NCI-H1048 (cell line): ENCODE results near the gene CELA2B.
"Not testable (repeated sequence)": the region's sequence is repeated elsewhere in the genome, so short reads cannot be mapped to it uniquely, and the experiment has no call there.

Experiments
- DNase-seq: peaks from one replicate; lab custom pipeline; 2025; lab: John Stamatoyannopoulos, UW

CELA2B gene

DNA sequence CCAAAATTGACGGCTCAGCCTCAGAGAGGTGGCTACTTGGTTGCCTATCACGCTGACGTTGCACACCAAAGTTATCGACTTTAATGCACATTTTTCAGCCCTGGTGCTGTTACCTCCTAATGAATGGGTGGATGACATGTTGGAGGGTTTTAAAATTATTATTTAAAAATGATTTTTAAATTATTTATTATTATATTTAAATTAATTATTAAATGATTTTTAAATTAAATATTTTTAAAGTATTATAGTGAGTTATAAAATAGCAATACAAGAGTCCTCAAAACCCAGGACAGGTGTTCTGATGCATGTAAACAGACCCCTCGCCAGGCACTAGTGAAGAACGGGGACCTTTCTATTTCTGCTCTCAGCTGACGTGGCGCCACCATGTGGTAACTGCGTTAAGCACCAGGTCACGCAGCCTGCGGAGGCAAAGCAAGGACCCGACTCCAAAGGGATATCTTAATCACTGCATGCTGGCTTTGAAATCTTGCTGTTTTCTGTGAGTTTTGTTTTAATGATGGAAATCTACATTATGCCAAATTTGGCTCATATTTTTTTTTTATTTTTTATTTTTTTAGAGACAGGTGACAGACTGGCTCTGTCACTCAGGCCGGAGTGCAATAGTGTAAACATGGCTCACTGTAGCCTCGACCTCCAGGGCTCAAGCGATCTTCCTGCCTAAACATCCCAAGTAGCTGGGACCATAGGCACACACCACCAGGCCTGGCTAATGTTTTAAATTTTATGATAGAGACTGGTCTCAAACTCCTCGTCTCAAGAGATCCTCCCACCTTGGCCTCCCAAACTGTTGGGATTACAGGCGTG, 25.5 kb downstream of the CELA2B start:
- DNase-seq: no peak

DNA sequence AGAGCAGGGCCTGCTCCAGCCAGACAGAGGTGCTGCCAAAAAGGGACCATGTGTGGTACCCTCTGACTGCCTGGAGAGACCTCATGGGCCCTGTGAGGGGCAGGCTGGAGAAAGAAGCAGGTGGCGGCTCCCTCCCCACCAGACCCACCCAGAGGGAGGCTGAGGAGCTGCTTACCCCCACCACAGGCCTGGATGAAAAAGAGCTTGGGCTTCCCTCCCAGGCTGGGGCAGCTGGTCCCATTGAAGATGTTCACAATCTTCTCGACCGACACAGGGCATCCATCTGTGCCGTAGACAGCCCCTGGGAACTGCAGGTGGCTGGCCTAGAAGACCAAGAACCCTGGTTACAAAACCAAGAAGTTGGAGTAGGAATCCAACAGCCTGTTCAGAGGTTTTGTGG, 28.5 kb downstream of the CELA2B start:
- no peak for DNase-seq

DNA sequence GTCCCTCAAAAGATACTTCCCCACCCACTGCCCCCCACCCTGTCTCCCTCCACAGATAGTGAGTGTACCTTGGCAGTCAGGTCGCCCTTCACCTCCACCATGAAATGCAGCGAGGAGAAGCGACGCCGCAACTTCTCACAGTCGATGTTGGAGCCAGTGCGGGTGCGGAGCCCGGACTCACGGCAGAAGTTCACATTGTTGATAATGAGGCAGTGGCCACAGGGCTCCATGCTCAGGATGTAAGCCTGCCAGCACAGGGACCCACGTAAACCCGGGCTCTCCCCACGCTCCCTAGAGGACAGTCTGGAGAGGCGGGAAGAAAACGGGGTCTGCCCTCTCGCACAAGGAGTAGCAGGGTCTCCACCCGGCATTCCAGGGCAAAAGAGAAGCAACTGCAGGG, 30.9 kb downstream of the CELA2B start:
- DNase-seq: no peak

DNA sequence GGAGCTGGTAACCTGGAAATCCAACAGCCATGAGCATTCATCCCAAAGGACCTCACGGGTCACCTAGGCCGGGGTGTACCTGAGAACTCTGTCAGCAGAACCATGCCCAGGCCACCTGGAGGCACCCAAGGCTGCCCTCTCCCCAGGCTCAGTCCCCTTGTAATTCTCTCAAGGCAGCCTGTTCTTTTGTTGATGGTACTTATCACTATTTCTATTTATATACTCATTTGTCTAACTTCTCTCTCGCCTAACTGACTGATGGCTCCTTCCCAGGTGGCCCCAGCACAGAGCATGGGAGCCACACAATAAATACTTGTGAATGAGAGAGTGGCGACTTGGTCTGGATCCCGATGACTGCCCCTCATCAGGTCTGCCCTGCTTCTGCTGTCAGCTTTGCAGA, 31.4 kb downstream of the CELA2B start:
- no peak for DNase-seq

DNA sequence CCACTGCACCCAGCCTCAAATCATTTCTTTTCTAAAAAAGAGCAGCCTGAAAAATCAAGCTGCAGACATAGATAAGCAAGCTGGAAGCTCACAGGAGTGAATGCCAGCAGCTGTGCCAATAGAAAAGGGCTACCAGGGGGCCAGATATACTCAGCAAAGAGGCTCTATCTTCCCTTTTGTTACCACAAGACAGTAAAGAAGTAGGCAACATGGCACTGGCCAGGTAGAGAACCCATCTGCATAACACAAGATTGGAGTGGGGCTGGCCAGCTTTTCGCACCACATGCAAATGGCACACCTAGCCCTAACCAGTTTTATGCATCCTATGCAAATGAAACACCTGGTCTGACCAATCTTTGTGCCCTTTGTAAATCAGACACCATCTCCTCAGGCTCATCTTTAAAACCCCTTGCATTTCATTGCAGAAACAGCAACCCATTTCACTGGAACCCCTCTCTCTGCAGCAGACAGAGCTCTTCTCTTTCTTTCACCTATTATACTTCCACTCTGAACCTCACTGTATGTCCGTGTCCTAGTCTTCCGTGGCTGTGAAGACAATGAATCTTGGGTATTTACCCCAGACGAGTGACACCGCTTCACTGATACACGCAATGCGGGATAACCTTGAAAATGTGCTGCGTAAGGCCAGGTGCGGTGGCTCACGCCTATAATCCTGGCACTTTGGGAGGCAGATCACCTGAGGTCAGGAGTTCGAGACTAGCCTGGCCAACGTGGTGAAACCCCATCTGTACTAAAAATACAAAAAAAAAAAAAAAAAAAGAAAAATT, 33.0 kb downstream of the CELA2B start:
- DNase-seq: no peak

DNA sequence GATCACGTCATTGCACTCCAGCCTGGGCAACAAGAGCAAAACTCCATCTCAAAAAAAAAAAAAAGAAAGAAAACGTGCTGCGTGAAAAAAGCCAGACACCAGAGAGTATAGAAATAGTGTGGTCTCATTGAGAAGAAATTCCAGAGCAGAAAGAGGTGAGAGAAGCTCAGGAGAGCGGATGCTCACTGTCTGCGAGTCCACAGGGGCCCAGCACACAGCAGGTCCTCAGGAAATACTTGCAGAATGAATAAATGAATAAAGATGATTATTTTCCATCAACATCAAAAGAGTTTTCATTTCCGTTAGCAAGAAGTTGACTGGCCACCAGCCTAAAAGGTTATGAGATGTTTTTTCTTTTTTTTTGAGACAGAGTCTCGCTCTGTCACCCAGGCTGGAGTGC, 33.7 kb downstream of the CELA2B start:
- DNase-seq: no peak

DNA sequence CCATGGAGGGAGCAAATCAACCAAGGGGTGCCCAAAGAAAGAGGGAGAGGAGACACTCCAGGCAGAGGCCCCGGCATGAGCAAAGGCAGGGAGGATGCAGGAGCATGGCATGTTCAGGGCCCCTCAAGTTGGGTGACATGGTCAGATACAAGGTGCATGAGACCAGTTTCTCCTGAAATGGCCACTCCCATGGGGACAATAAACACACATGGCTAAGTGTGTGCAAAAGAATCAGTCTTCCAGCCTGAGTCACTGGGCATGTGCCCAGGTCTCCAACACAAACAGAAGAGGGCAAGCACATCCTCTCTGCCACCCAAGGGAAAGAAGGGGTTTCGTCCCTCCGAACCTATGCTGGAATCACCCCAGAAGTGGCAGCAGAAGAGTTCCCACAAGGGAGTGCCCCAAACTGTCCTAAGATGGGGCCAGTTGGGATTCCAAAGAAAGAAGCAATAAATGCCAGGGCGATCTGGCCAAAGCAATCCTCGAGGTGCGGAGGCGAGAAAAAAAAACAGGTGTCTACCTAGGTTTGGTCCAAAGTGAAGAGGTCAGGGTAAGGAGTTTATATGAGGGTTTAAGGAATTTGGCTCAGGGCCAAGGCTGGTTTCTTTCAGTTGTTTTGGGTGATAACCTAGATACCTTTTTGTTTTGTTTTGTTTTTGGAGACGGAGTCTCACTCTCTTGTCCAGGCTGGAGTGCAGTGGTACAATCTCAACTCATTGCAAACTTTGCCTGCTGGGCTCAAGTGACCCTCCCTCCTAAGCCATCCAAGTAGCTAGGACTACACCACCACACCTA, 34.9 kb downstream of the CELA2B start:
- DNase-seq: no peak

DNA sequence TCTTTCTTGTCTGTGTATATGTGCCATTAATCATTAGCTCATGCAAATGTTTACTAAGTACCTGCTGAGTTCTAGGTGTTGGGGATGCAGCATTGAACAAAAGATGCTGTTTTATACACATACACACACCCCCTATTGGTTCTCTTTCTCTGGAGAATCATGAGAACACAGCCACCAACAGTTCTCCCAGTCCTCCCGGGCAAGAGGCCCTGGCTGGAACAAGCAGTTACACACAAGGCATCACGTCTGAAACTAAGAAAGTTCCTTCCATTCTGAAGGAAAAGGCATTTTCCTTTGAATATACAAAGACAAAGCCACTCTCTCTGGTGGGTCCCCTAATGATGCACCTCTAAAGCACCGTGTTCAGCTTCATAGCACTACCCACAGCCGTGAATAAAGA, 37.3 kb downstream of the CELA2B start:
- DNase-seq: no peak

DNA sequence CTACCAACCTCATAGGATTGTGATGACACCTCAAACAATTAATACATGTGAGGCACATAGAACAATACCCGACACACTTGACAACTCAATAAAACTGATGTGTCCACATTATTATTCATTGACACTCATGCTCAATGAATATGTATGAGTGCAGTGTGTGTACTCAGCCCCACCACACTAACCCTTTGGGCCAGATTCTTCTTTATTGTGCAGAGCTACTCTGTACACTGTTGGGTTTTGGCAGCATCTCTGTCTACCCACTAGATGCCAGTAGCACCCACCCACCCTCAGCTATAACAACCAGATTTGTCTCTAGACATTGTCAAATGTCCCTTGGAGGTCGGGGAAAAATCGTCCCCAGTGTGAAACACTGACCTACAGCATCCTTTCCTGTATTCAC, 38.0 kb downstream of the CELA2B start:
- DNase-seq: no peak

DNA sequence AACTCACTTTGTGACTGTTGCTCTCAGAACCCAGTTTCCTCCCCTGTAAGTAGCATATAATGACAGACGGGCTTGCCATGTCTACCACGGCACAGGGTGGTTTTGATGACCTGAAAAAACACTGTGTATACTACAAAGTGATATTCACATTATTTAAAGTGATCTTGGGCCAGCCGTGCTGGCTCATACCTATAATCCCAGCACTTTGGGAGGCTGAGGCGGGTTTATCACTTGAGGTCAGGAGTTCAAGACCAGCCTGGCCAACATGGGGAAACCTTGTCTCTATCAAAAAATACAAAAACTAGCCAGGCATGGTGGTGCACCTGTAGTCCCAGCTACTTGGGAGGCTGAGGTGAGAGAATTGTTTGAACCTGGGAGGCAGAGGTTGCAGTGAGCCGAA, 38.7 kb downstream of the CELA2B start:
- not testable (repeated sequence) for DNase-seq

DNA sequence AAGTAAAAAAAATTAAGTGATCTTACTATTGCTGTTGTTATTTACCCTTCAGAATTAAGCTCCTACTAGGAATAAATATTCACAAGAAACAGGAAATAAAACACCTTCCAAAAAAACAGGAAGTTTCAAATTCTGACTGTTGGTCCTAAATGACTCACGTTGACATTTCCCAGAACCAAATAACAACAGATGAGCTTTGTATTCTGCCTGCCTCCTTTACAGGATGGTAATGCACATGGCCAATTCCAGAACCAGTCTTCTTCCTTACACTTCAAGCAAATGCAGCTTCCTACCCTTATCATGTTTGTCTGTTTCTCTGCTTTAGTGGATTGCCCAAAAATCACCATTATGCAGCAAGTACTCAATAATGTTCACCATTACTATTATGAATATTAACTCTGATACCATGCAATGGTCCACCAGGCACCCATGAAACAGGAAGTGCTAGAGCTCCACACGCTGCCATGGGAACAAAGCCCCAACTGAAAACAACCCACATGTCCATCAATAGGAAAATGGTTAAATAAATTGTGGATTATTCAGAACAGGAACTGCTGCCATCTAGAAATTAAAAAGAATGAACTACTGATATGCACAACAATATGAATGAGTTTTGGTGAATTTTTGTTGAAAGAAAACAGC, 39.2 kb downstream of the CELA2B start:
- no peak for DNase-seq

DNA sequence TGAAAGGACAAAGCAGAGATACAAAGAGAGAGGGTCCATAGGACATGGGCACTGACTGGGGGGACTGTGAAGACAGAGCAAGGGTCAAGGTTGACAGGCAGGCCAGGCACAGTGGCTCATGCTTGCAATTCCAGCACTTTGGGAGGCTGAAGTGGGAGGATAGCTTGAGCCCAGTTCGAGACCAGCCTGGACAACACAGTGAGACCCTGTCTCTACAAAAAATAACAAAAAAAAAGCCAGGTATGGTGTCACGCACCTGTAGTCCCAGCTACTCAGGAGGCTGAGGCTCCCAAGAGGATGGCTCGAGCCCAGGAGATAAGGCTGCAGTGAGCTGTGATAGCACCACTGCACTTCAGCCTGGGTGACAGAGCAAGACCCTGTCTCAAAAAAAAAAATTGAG, 43.7 kb downstream of the CELA2B start:
- DNase-seq: no peak

DNA sequence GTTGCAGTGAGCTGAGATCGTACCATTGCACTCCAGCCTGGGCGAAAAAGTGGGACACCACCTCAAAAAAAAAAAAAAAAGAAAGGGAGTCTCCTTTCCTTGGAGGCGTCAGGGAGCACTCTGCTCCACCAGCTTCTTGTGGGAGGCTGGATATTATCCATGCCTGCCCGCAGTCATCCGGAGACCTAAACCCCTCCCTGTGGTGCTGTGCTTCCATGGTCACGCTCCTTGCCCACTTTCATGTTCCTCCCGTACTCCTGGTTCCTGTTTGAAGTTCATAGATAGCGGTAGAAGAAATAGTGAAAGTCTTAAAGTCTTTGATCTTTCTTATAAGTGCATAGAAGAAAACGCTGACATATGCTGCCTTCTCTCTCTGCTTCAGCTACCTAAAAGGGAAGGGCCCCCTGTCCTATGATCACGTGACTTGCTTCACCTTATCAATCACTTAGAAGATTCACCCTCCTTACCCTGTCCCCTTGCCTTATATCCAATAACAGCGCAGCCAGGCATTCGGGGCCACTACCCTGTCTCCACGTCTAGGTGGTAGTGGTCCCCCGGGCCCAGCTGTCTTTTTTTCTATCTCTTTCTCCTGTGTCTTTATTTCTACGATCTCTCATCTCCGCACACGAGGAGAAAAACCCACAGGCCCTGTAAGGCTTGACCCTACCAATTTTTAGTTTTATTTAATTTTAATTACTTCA, 45.5 kb downstream of the CELA2B start:
- DNase-seq: not testable (repeated sequence)

DNA sequence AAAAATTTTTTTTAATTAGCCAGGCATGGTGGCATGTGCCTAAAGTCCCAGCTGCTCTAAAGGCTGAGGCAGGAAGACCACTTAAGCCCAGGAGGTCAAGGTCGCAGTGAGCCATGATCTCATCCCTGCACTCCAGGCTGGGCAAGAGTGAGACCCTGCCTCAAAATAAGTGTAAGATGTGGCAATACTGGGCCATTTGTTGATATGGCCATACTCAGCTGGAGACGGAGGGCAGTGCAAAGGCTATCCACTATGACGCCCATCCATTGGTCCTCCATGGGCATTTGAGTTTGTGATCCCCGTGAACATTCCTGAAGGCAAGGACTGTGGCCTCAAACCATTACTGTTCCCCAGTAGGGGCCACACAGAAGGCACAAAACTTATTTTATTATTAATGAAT, 46.6 kb downstream of the CELA2B start:
- no peak for DNase-seq

DNA sequence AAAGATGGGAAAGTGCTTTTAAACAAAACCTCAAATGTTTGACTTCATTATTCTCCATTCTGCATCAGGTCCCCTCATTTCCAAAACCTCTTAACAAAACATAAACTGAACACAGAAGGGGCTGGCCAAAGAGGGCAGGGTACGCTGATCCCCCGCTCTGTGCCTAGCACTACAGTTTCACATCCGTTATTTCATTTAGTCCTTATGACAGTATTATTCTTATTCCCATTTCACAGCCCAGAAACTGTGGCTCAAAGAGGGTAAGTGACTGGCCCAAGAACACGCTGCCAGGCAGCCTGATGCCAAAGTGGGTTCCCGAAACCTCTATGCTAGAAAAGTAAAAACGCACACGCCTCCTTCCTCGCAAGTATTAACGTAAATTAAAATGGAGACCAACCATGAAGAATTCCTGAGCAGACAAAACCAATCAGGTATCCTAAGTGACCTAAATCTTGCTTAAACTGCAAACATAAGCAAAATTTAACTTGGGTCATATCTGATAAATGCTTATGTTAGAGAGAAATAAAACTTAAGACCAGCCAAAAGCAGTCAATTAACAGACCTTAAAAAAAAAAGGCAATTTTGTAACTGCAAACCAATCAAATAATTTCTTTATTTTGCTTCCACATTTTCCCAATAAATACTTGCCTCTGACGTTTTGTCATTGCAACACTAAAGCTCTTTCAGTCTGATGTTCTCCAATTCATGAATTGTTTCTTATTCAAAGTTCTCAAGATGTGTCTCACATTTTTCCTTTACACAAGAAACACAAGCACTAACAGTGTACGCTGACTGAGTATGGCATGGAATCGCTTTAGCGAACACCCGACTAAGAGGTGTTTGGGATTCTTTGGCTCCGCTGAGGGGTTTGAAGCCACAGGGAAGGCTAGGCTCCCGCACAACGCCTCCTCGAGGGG, 47.5 kb downstream of the CELA2B start:
- DNase-seq: no peak

DNA sequence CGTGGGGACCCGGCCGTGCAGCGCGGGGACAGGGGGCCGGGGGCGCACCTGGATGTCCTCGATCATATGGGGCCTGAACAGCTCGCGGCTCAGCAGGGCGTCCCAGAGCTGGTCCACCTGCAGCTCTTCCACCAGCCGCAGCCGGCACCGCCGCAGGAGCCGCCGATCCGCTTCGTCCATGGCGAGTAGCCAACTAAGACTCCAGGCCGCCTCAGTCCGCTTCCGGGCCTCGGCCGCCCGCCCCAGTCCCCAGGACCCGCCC, 48.0 kb downstream of the CELA2B start, which contains the start of gene CASP9:
CASP9 (minus strand) TSS at position 195 of the 262 bp plus-strand sequence; CDS start at position 180, 15 bp downstream.
- no peak for DNase-seq

DNA sequence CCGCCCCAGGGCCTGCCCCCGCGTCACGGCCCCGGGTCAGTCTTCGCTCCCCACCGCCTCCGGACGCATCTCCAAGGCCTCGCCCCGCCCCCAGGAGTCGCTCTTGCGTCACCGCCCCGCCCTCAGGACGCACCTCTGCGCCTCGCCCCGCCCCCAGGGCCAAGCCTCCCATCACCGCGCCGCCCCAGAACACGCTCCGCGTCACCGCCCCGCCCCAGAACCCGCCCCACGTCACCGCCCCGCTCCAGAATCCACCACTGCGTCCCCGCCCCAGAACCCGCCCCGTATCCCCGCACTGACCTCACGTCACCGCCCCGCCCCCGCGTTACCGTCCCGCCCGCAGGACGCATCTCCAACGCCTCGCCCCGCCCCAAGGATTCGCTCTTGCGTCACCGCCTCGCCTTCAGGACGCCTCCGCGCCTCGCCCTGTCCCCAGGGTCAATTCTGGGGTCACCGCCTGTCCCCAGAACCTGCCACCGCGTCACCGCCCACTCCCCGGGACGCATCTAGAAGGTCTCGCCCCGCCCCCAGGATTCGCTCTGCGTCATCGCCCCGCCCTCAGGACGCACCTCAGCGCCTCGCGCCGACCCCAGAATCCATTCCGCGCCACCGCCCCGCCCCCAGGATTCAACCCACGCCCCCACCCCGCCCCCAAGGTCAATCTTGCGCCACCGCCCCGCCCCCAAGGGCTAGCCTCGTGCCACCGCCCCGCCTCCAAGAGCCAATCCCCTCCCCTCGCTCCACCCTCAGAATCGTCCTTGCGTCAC, 48.6 kb downstream of the CELA2B start:
- peak; percentile 99 for DNase-seq

DNA sequence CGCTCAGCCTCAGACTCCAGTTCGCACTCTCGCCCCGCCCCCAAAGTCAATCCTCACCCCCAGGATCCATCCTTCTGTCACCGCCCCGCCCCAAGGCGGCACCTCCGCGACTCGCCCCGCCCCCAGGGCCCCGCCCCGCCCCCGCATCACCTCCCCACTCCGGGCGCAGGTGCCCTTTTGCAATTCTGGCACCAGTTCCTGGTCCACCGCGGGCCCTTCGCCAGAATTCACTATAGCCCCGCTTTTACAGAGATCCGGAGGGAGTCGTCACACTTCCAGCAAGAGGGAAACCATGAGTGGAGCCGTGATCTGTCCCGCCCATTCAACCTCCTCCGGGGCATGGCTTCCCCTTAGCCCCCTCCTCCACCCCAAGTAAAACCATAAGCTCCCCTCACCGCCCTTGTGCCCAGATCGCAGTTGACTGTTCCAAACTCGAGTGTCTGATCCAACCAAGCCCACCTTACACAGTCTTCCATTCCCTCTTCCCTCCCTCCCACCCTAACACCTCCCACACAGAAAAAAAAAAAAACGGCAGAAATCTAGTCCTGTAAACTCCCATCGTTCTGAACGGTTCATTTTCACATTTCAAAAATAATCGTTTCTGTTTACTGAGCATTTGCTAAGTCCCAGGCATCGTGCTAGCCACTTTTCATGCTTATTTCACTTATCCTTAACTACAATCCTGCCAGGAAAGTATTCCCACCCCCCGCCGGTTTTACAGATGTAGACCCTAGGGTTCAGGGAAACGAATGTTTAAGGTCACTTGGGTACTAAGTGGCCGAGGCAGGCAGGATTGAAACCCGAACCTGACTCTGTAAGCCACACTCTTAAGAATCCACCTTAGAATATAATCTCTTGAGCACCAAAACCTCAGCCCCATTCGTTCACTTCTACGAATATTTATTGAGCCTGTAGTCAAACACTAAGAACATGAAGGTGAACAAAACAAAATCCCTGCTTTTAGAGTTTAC, 49.4 kb downstream of the CELA2B start:
- DNase-seq: no peak
